ENCODE results near the gene SCARF2.
"Not testable (repeated sequence)": the region's sequence is repeated elsewhere in the genome, so short reads cannot be mapped to it uniquely, and the experiment has no call there.

Gene SCARF2

DNA sequence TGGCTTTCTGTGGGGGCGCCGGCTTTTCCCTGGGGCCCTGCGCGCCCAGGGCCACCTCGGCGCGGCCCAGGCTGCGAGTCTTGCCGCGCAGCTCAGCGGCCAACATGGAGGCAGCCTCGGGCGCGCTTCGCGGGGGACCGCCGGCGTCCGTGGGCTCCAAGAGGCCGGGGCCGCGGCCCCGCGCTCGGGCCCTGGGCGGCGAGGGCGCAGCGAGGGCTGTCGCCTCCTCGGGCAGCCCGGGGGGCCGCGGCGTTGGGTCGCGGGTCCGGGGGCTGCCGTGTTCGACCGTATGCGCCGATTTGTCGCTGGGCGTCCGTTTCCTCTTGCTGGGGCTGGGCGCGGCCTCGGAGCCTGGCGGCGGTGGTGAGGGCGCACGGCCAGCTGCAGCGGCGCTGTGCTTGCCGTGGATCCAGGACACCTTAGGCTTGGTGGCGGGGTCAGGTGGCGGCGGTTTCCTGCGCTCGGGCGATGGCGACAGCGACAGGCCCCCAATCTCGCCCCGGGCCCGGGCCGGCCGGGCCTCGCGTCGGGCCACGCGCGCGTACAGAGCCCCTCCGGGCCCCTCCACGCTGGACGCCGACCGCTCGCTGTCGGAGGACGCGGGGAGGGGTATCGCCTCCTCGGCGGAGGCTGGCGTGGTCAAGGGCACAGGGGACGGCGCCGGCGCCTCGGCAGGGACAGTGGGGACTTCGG, 11.9 kb downstream of the SCARF2 start:
- DNase-seq, result no peak

DNA sequence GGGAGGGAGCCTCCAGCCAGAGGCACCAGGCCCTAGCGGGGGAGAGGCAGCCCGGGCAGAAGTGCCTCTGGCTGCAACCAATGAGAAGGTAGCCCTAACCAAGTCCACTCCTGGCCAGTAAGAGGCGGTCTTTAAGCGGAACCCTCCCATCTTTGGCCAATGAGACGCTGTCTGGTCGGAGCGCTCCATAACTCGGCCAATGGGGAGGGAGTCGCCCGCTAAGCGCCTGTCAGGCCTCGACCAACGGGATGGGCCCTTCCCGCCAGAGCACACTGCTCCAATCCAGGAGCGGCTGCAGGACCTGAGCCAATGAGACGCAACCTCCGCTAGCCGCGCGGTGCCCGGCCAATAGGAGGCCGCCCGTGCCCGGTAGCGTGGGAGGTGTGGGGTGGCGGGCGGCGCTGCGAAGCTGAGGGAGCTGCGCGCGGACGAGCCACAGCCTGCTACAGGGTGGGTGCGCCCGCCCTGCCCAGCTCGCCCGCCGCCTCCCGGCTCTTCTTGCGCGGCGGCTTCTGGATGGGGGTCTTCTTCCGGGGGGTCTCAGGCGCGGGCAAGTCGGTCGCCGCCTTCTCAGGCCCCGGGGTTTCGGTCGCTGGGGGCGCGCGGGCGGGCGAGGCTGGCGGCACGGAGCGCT, 12.6 kb downstream of the SCARF2 start:
- no peak for DNase-seq

DNA sequence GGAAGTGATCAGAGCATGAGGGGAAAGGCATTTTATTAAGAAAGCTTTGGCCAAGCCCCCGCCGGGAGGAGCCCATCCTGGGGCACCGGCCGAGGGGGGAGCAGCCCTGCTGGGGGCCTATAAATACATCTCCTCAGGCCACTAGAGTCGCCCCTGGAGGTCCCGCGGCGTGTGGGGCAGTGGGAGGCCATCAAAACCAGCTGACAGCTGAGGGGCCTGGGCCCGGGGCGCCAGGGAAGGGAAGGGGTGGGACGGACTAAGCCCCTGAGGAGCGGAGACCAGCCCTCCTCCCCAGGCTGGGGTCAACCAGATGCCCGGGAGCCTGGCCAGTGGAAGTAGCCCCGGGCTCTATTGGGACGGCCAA, 13.1 kb downstream of the SCARF2 start:
- DNase-seq, result no peak

DNA sequence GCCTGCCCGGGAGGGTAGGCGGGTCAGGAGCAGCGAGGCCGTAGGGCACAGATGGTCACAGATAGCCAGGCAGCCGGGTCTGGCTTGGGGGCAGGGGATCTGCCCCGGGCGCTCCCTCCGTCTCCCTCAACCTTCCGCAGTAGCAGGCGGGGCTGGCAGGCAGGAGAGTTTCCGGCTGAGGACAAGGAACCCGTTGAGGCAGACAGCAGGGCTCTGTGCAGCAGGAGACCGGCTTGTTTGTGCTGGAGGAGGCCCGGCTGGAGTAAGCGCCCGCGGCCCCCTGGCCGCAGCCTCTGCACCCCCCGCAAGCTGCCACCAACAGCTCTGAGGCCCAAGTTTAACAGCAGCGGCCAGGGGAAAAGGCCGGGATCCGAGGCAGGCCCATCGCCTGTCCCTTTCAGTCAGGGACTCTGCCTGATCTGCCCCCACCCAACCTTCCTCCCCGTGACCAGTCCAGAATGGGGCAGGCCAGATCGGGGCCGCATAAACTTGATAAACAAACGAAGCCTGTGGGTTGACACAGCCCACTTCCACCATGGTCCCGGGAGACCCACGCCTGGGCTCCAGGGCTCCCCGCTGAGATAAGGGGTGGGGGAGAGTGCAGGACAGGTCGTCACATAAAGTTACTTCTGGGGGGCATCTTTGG, 13.6 kb downstream of the SCARF2 start:
- DNase-seq, result no peak

DNA sequence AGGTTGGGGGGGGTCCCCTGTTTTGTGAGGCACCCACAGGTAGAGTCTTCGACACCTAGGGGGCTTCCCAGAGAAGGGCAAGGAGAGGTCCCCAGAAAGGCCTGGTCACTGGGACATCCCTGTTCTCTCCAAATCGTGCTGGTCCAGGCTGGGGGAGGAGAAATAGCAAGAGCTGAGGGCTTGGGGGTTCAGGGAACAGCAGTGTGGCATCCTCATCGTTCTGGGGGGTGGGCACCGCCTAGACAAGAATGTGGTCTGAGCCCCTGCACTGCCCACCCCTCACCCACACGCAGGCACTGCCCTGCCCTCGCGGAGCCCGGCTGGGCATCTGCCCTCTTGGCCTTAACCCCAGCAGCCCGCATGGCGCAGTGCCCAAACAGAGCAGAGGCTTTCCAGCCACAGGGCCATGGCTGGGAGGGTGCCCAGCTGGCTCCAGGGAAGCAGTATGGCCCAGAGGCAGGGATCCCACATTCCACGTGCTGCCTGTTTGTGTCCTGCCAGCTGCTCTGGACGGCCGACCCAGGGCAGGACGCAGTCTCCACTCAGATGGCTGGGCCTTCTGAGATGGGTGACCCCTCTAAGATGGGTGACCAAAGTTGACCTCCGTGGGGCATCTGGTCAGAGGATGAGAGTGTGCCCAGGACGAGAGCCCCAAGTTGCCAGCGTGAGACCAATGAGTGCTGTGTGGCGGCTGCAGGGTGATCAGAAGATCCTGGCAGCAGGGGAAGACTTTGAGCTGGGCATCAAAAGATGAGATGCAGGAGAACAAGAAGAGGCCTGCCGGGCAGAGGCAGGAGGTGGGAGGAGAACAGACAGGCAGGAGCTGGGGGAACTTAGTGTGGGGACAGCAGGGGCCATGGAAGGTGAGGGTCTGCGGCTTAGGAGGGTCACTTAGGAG, 14.4 kb downstream of the SCARF2 start:
- no peak for DNase-seq

DNA sequence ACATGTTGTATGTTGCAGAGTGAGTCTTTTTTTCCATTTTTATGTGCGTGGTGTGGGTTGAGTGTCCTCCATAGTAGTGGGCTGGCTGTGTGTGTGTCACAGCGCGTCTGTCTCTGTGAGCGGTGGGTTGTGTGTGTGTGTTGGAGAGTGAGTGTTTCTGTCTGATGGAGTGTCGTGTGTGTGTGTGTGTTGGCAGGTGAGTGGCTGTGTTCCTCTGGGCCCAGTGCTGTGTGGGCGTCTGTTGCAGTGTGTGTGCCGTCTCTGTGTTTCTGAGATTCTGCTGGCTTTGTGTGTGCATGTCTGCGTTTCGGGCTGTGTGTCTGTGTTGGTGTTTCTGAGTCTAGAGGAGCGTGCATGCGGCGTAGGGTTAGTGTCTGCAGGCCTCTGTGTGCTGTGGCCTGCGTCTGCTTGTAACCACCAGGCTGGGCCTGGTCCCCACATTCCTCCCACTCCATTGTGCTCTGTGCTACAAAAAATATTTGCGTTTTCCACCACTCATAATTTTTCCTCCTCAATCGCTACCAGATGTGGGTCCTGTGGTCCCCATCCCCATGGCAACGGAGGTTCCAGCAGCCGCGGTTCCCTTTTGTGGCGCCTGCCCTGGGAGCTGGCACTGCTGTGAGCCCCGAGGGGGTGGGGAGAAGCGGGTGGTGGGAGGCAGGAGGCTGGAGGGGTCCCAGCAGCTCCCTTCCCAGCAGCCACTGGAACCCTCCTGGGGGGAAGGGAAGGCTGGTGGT, 15.2 kb downstream of the SCARF2 start:
- DNase-seq, result no peak

DNA sequence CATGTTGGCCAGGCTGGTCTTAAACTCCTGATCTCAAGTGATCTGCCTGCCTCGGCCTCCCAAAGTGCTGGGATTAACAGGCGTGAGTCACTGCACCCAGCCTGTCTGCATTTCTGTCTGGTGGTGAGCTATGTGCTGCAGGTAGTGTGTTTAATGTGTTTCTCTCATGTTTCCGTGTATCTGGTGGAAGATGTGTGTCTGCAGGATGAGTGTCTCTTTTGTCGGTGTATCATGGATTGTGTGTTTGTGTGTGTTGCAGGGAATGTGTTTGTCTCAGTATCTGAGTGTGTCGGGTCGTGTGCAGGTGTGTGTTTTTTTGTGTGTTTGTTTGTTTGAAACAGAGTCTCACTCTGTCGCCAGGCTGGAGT, 16.1 kb downstream of the SCARF2 start:
- DNase-seq, result no peak

DNA sequence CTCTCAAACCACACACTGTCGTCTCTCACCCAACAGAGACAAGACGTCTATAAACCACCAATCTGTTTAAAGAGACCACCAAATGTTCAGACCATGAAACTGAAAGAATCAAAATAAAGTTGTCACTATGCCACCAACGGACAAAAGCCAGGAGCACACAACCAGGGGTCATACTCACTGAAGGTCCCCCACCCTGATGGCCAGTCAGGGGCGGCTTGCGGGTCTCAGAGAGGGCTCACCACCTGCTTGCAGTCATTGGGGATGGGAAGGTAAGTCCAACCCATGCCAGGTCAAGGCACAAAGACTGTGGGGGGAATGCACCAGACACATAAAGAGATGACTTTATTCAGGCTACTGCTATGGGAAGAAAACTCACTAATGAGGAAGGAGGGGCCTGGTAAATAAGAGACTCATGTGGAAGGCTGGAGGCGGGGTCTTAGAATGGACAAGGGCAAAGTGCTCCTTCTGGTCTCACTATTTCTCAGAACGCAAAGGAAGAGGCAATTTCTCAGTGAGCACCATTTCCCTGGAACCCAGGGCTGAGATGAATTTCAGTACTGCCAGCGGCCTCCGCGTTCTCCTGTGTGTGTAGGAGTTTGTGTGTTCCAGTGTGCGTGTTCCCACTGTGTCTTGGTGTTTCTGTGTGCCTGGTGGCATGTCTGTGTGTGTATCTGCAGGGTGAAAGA, 17.3 kb downstream of the SCARF2 start:
- no peak for DNase-seq

DNA sequence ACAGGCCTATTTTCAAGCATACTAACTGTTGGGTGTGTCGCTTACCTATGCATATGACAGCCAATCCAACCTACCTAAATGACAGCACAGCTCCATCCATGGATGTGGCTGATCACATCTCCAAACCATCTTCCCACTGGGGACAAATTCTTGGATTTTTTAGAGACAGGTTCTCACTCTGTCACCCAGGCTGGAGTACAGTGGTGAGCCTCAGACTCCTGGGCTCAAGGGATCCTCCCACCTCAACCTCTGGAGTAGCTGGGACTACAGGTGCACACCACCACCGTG, 18.0 kb downstream of the SCARF2 start:
- DNase-seq, result no peak

DNA sequence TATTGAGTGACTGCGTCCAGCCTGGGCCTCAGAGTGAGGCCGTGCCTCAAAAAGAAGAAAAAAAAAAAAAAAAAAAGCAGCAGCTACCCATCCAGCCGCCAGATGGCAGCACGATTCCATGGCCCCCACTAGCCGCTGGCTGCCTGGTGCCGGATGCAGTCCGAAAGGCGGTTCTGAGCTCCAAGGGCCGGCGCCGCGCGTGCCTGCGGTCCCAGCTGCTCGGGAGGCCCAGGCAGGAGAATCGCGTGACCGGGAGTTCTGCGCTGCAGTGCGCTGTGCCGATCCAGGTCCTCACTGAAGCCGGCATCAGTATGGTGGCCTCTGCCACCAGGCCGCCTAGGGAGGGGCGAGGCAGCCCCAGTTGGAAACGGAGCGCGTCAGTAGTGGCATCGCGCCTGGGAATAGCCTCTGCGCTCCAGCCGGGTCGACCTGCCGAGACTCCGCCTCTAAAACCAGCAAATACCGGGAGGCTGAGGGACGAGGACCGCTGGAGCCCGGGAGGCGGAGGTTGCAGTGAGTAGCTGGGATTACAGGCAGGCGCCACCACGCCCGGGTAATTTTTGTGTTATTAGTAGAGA, 19.3 kb downstream of the SCARF2 start:
- DNase-seq, result peak; percentile 46

DNA sequence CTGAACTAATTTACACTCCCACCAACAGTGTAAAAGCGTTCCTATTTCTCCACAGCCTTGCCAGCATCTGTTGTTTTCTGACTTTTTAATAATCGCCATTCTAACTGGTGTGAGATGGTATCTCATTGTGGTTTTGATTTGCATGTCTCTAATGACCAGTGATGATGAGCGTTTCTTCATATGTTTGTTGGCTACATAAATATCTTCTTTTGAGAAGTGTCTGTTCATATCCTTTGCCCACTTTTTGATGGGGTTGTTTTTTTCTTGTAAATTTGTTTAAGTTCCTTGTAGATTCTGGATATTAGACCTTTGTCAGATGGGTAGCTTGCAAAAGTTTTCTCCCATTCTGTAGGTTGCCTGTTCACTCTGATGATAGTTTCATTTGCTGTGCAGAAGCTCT, 21.9 kb downstream of the SCARF2 start:
- DNase-seq, result not testable (repeated sequence)

DNA sequence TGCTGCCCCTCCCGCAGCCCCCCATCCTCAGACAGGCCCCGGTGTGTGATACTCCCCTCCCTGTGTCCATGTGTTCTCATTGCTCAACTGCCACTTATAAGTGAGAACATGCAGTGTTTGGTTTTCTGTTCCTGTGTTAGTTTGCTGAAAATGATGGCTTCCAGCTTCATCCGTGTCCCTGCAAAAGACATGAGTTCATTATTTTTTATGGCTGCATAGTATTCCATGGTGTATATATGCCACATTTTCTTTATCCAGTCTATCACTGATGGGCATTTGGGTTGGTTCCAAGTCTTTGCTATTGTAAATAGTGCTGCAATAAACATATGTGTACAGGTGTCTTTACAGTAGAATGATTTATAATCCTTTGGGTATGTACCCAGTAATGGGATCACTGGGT, 22.4 kb downstream of the SCARF2 start:
- DNase-seq, result not testable (repeated sequence)

DNA sequence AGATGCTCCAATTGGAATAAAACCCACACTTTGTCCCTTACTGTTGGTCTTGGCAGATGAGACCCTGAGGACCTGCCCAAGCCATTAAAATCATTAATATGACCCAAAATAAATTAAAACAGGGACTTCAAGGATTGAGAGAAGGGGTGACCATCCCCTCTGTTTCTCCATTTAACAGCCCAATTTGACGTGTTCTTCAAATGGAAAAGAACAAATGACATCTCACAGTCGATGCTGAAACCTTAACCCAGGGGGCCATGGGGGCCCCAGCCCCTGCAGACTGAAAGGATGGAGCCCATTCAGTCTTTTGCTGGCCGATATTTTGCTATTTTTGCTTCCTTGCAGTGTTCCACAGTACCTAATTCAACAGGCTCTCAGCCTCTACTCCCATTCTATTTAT, 23.2 kb downstream of the SCARF2 start:
- no peak for DNase-seq

DNA sequence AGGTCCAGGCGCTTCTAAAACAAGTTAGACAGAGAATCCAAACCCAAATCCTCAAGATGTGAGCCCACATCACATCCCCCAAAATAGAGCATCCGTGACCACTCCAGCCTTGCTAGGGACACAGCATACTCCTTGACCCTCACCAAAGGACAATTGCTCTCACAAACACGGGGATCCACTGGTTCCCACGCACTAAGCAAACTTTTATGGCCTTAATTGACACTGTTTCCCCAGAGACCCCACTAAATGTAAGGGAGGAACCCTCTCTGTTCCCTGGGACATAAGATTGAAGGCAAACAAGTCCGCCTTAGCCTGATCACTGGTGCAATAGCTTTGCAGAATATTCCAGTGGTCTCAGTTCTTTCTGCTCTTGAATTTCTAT, 23.6 kb downstream of the SCARF2 start:
- DNase-seq, result no peak

DNA sequence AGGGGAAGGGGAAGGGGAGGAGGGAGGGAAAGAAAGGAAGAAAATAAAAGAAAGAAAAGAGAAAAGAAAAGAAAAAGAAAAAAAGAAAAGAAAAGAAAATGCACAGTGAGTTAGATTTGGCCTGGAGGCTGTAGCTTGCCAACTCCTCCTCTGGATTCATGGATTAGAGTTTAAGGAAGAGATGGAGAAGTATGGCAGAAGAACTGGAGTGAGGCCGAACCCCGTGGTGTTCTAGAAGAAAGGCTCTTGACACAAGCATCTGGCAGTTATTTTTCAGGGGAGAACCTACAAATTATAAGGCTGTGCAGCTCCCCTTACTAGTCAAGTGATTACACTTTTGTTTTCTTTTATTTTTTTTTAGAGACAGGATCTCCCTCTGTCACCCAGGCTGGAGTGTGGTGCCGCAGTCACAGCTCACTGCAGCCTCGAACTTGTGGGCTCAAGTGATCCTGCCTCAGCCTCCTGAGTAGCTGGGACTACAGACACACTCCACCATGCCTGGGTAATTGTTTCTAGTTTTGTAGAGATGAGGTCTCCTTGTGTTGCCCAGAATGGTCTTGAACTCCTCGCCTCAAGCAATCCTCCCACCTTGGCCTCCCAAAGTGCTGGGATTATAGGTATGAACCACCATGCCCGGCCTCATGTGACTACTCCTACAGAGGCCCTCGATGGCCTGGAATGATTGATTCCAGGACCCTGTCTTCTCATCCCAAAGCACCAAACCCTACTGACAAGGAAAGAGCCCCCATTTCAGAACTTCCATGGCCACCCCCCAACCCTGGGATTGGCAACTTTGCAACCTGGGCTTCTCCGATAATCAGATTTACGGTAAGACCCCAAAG, 24.2 kb downstream of the SCARF2 start:
- DNase-seq, result no peak

DNA sequence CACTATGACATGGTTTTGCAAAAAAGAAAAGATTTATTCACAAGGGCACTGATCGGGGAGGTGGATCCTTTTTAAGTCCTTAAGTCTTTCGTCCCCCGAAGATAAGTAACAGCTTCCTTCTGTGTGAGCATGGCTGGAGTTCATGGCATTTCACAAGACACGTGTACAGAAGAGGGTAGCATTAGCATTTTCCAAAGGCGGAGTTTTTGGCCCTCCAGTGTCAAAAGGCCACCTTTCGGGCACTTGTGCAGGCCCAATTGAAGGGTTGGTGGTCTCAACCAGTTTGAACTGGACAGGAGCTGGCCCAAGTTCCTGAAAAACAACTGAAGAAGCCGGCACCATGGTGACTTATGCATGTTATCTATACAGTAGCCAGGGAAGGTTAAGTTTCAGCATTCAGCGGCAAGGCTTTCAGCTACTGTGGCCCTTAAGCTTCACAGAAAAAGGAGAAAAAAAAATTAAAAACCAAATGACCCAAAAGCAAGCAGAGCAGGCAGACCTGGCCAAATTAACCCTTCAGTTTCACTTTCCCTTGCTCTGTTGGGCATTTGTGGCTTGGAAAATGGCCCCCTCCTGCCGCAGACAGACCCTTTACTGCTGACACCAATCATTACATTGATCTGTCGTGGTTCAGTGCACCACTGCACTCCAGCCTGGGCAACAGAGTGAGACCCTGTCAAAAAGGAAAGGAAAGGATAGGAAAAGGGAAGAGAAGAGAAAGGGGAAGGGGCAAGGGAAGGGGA, 25.0 kb downstream of the SCARF2 start:
- no peak for DNase-seq

DNA sequence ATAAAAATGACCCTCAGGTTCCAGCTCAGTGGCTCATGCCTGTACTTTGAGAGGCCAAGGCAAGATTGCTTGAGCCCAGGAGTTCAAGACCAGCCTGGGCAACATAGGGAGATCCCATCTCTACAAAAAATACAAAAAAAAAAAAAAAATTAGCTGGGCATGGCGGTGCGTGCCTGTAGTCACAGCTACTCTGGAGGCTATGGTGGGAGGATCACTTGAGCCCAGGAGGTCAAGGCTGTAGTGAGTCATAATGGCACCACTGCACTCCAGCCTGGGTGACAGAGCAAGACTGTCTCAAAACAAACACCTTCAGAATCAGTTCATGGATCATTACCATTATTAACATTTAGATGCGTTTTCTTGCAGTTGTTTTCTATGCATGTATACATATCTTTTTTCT, 28.2 kb downstream of the SCARF2 start:
- not testable (repeated sequence) for DNase-seq

DNA sequence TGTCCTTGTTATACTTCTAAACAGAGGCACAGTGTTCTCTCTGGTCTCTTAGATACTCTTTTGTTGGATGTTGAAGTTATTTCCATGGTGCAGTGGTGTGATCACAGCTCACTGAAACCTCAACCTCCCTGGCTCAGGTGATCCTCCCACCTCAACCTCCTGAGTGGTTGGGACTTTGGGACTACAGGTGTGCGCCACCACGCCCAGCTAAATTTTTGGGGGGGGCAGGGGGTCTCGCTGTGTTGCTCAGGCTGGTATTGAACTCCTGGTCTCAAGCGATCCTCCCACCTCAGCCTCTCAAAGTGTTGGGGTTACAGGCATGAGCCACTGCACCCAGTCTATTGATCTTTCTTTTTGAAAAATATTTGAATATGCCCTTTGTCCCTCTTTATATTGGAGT, 28.7 kb downstream of the SCARF2 start:
- no peak for DNase-seq

DNA sequence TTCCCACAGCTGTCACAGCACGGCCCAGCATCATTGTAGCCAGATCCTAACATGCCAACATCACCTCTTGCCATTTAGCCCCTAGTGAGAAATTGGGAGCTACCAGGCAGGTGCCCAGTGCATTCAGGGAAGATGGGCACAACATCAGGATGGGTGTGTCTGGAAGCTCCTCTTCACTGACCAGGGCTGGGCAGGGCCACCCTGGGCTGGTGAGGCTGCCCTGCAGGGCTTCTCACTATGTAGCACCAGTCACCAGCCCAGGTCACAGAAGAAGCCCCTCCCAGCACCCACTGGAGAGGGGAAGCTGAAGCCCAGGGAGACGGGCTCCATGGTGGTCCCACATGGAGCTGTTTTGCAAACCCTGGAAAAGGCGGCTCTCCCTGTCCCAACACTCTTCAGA, 29.8 kb downstream of the SCARF2 start:
- DNase-seq, result no peak

DNA sequence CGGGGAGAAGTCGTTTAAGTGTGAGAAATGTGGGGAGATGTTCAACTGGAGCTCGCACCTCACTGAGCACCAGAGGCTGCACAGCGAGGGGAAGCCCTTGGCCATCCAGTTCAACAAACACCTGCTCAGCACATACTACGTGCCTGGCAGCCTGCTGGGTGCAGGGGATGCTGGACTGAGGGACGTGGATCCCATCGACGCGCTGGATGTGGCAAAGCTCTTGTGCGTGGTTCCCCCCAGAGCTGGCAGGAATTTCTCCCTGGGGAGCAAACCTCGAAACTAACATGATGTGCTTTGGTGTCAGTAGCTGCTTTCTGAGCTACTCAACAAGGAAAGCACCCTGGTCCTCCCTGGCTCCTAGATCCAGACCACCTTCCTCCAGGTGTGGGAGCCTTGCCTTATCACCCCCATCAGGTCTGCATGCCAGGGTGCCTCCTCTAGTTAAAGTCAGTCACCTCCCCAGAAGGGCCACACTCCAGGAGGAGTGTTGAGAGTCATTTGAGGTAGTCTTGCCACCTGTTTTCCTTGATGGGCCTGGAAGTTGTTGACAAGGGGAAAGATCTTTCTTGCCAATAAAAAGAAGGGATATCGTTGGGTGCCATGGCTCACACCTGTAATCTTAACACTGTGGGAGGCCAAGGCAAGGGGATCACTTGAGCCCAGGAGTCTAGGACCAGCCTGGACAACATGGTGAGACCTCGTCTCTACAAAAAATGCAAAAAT, 30.8 kb downstream of the SCARF2 start:
- no peak for DNase-seq

All from kidney glomerular epithelial cell (primary cell).